ENCODE measurements around the gene PBXIP1. TPM values are rescaled to one million over a fixed set of nuclear protein-coding genes. Genes with fewer than 3 reads are reported as not detected.
"Not testable (repeated sequence)": the region's sequence is repeated elsewhere in the genome, so short reads cannot be mapped to it uniquely, and the experiment has no call there.

PBXIP1 gene
- total and polyA plus RNA-seq, 2 experiments from 2014 or later: 26.4 to 70.4 TPM

GRCh38 chr1:154912755-154913154 is 43.1 kb downstream of the PBXIP1 start:
- H3K27me3 ChIP-seq (replicated peaks; ENCODE audit: insufficient read depth): no peaks in the 10 kb centered on the region
- H3K9me3 ChIP-seq (ENCODE audit: low read depth): no peaks in the 10 kb centered on the region
- no peak for DNase-seq
- 51 to 60% methylated on average over 2 of the region's 2 CpGs for WGBS, 2 experiments (ENCODE audit: low coverage in 1 of 2, low lambda C conversion rate in 2 of 2, missing lambda C conversion rate in 2 of 2)
- no peak overlapping the region for H3K4me2 ChIP-seq (ENCODE audit: unreplicated experiment)
- H3K9ac ChIP-seq: no peak overlapping the region
- no peak overlapping the region for H3K27ac ChIP-seq
- H3F3A ChIP-seq (ENCODE audit: insufficient read depth): no peaks in the 10 kb centered on the region
- H3K4me3 ChIP-seq: no peak overlapping the region
- H4K20me1 ChIP-seq (ENCODE audit: insufficient read depth): no peaks in the 10 kb centered on the region
- no peaks in the 10 kb centered on the region for H3K4me1 ChIP-seq (ENCODE audit: insufficient read depth)
- no peaks in the 10 kb centered on the region for H3K9me2 ChIP-seq (ENCODE audit: insufficient read depth)
- no peaks in the 10 kb centered on the region for H3K79me2 ChIP-seq (ENCODE audit: insufficient read depth)
- H3K36me3 ChIP-seq (ENCODE audit: low read depth): no peaks in the 10 kb centered on the region
- H2AFZ ChIP-seq: no peak overlapping the region
- TF ChIP-seq EZH2phosphoT487 (IDR thresholded peaks at IDR 0.05; ENCODE audit: insufficient read depth, low read depth): no peak
- TF ChIP-seq EZH2 (IDR thresholded peaks at IDR 0.05; ENCODE audit: insufficient read depth, poor library complexity, severe bottlenecking): no peak
- in situ Hi-C loops (cut with MboI): no loop called here

GRCh38 chr1:154911691-154912550 is 44.0 kb downstream of the PBXIP1 start:
- DNase-seq: no peak
- Histone ChIP-seq H3K4me3 (no peak overlapping the region), H3K4me2 (ENCODE audit: unreplicated experiment) (no peak overlapping the region), H3K79me2 (ENCODE audit: insufficient read depth) (no peaks in the 10 kb centered on the region), H3F3A (ENCODE audit: insufficient read depth) (no peaks in the 10 kb centered on the region), H3K9ac (no peak overlapping the region), H3K9me3 (ENCODE audit: low read depth) (no peaks in the 10 kb centered on the region), H3K4me1 (ENCODE audit: insufficient read depth) (no peaks in the 10 kb centered on the region), H2AFZ (no peak overlapping the region), H3K36me3 (ENCODE audit: low read depth) (no peaks in the 10 kb centered on the region), H3K27ac (no peak overlapping the region), H3K27me3 (replicated peaks; ENCODE audit: insufficient read depth) (no peaks in the 10 kb centered on the region), H3K9me2 (ENCODE audit: insufficient read depth) (no peaks in the 10 kb centered on the region), H4K20me1 (ENCODE audit: insufficient read depth) (no peaks in the 10 kb centered on the region)
- no peak for TF ChIP-seq EZH2 (IDR thresholded peaks at IDR 0.05; ENCODE audit: insufficient read depth, poor library complexity, severe bottlenecking)
- no peak for TF ChIP-seq EZH2phosphoT487 (IDR thresholded peaks at IDR 0.05; ENCODE audit: insufficient read depth, low read depth)
- 66% methylated on average over 8 of the region's 8 CpGs for WGBS, 2 experiments (ENCODE audit: low coverage in 1 of 2, low lambda C conversion rate in 2 of 2, missing lambda C conversion rate in 2 of 2)
- in situ Hi-C loops (cut with MboI): no loop called here

GRCh38 chr1:154910851-154911250 is 45.0 kb downstream of the PBXIP1 start:
- Histone ChIP-seq H4K20me1 (ENCODE audit: insufficient read depth) (no peaks in the 10 kb centered on the region), H3K4me2 (ENCODE audit: unreplicated experiment) (no peak overlapping the region), H3K36me3 (ENCODE audit: low read depth) (no peaks in the 10 kb centered on the region), H3K79me2 (ENCODE audit: insufficient read depth) (no peaks in the 10 kb centered on the region), H3K9me2 (ENCODE audit: insufficient read depth) (no peaks in the 10 kb centered on the region), H3K9ac (no peak overlapping the region), H3K4me3 (no peak overlapping the region), H3F3A (ENCODE audit: insufficient read depth) (no peaks in the 10 kb centered on the region), H2AFZ (no peak overlapping the region), H3K9me3 (ENCODE audit: low read depth) (no peaks in the 10 kb centered on the region), H3K4me1 (ENCODE audit: insufficient read depth) (no peaks in the 10 kb centered on the region), H3K27me3 (replicated peaks; ENCODE audit: insufficient read depth) (no peaks in the 10 kb centered on the region), H3K27ac (no peak overlapping the region)
- WGBS, 2 experiments (ENCODE audit: low coverage in 1 of 2, low lambda C conversion rate in 2 of 2, missing lambda C conversion rate in 2 of 2): 48 to 61% methylated on average over 5 of the region's 5 CpGs
- TF ChIP-seq EZH2 (IDR thresholded peaks at IDR 0.05; ENCODE audit: insufficient read depth, poor library complexity, severe bottlenecking) (no peak), EZH2phosphoT487 (IDR thresholded peaks at IDR 0.05; ENCODE audit: insufficient read depth, low read depth) (no peak)
- DNase-seq: no peak
- in situ Hi-C loops (cut with MboI): no loop called here

- no peak overlapping the region for H2AFZ ChIP-seq
- H3K36me3 ChIP-seq (ENCODE audit: low read depth): no peaks in the 10 kb centered on the region
- no peak overlapping the region for H3K9ac ChIP-seq
- no peaks in the 10 kb centered on the region for H4K20me1 ChIP-seq (ENCODE audit: insufficient read depth)
- no peaks in the 10 kb centered on the region for H3K9me2 ChIP-seq (ENCODE audit: insufficient read depth)
- no peaks in the 10 kb centered on the region for H3K9me3 ChIP-seq (ENCODE audit: low read depth)
- no peak overlapping the region for H3K4me3 ChIP-seq
- H3K4me1 ChIP-seq (ENCODE audit: insufficient read depth): no peaks in the 10 kb centered on the region
- no peaks in the 10 kb centered on the region for H3K27me3 ChIP-seq (replicated peaks; ENCODE audit: insufficient read depth)
- TF ChIP-seq EZH2 (IDR thresholded peaks at IDR 0.05; ENCODE audit: insufficient read depth, poor library complexity, severe bottlenecking) (no peak), EZH2phosphoT487 (IDR thresholded peaks at IDR 0.05; ENCODE audit: insufficient read depth, low read depth) (no peak)
- H3K79me2 ChIP-seq (ENCODE audit: insufficient read depth): no peaks in the 10 kb centered on the region
- no peak overlapping the region for H3K4me2 ChIP-seq (ENCODE audit: unreplicated experiment)
- in situ Hi-C loops (cut with MboI): no loop called here
- DNase-seq: no peak
- H3F3A ChIP-seq (ENCODE audit: insufficient read depth): no peaks in the 10 kb centered on the region
- no peak overlapping the region for H3K27ac ChIP-seq
- 63 to 65% methylated on average over 5 of the region's 5 CpGs for WGBS, 2 experiments (ENCODE audit: low coverage in 1 of 2, low lambda C conversion rate in 2 of 2, missing lambda C conversion rate in 2 of 2)
Observed at GRCh38 chr1:154908937-154909336, 47.0 kb downstream of the PBXIP1 start.

- H3K4me3 ChIP-seq; DNase-seq; H4K20me1 ChIP-seq (ENCODE audit: insufficient read depth); H3K27me3 ChIP-seq (replicated peaks; ENCODE audit: insufficient read depth); H3K9me3 ChIP-seq (ENCODE audit: low read depth); in situ Hi-C loops (cut with MboI); H3K36me3 ChIP-seq (ENCODE audit: low read depth); H3K4me1 ChIP-seq (ENCODE audit: insufficient read depth); H3K4me2 ChIP-seq (ENCODE audit: unreplicated experiment); H3K9me2 ChIP-seq (ENCODE audit: insufficient read depth); H3F3A ChIP-seq (ENCODE audit: insufficient read depth); H3K27ac ChIP-seq; H3K79me2 ChIP-seq (ENCODE audit: insufficient read depth); H3K9ac ChIP-seq; H2AFZ ChIP-seq: not testable (repeated sequence)
- WGBS, 2 experiments (ENCODE audit: low coverage in 1 of 2, low lambda C conversion rate in 2 of 2, missing lambda C conversion rate in 2 of 2): 46 to 55% methylated on average over 3 of the region's 3 CpGs
Observed at GRCh38 chr1:154908129-154908528, 47.8 kb downstream of the PBXIP1 start.

All from GM23248 (cell line).